ENCODE measurements around the gene LAMA4.

- no peak for TF ChIP-seq YY1 (IDR thresholded peaks at IDR 0.05; ENCODE audit: insufficient read depth, insufficient read length)
- TF ChIP-seq SUZ12 (IDR thresholded peaks at IDR 0.05; ENCODE audit: extremely low read depth, insufficient read depth, insufficient read length) = no peak
- no peak for TF ChIP-seq ZNF274 (IDR thresholded peaks at IDR 0.05; ENCODE audit: low read depth, low read length)
These were observed 44.5 kb upstream of the LAMA4 start for GRCh38 chr6:112298816-112299281.

Measured in NT2/D1 (cell line).